NCI-H748 treated with DMSO at 0.1 percent for 48 hours (cell line): ENCODE results near the gene SEC24C.
A peak's percentile ranks its signal among the peaks of the same experiment; 100 is the strongest.
"Not testable (repeated sequence)": the region's sequence is repeated elsewhere in the genome, so short reads cannot be mapped to it uniquely, and the experiment has no call there.

Experiments used
- DNase-seq: peaks from one replicate; lab custom pipeline; 2025; lab: John Stamatoyannopoulos, UW

SEC24C gene

GRCh38 chr10:73732931-73733623 is 11.1 kb upstream of the SEC24C start:
- DNase-seq = no peak

GRCh38 chr10:73734028-73734720 is 10.0 kb upstream of the SEC24C start:
- DNase-seq = no peak

GRCh38 chr10:73734796-73735305 is 9.3 kb upstream of the SEC24C start:
- DNase-seq = no peak

GRCh38 chr10:73740501-73741254 is 3.5 kb upstream of the SEC24C start:
- not testable (repeated sequence) for DNase-seq

- DNase-seq = no peak
Observed at GRCh38 chr10:73742454-73742734, 1.8 kb upstream of the SEC24C start.

GRCh38 chr10:73743327-73743904 is 756 bp upstream of the SEC24C start:
- DNase-seq = no peak

- no peak for DNase-seq
Observed at GRCh38 chr10:73744664-73744975, 448 bp downstream of the SEC24C start.

GRCh38 chr10:73746721-73747120 is 2.5 kb downstream of the SEC24C start:
- DNase-seq = no peak

- no peak for DNase-seq
Observed at GRCh38 chr10:73750819-73751218, 6.6 kb downstream of the SEC24C start.

- DNase-seq = no peak
Observed at GRCh38 chr10:73756183-73756582, 12.0 kb downstream of the SEC24C start.

GRCh38 chr10:73758704-73759511 is 14.7 kb downstream of the SEC24C start:
- peak; percentile 44 for DNase-seq

- peak; percentile 44 for DNase-seq
Observed at GRCh38 chr10:73759512-73760115, 15.4 kb downstream of the SEC24C start.

GRCh38 chr10:73761781-73762180 is 17.6 kb downstream of the SEC24C start:
- DNase-seq = no peak

- DNase-seq = no peak
Observed at GRCh38 chr10:73762915-73763314, 18.7 kb downstream of the SEC24C start.

GRCh38 chr10:73763343-73763742 is 19.2 kb downstream of the SEC24C start:
- DNase-seq = no peak

GRCh38 chr10:73765066-73765465 is 20.9 kb downstream of the SEC24C start:
- no peak for DNase-seq

- no peak for DNase-seq
Observed at GRCh38 chr10:73768881-73769280, 24.7 kb downstream of the SEC24C start.

- no peak for DNase-seq
Observed at GRCh38 chr10:73769396-73769795, 25.2 kb downstream of the SEC24C start.

- peak; percentile 31 for DNase-seq
Observed at GRCh38 chr10:73771722-73772280, 27.6 kb downstream of the SEC24C start.

- peak; percentile 48 for DNase-seq
Observed at GRCh38 chr10:73772281-73773151, 28.3 kb downstream of the SEC24C start.
